Esophagus muscularis mucosa (tissue), 4 donors: ENCODE results near the gene TUBA3C. TPM values are rescaled to one million over a fixed set of nuclear protein-coding genes. Genes with fewer than 3 reads are reported as not detected.

ENCODE experiments used
- DNase-seq: peaks from one replicate; pipeline ENCODE4 v3.0.0-alpha.2; 2017; ENCODE audit errors: extremely low spot score
- H3K27ac ChIP-seq, 4 donors: fragments of 200-600 bp; sonication (generic); replicated peaks in 1 of 4; 1 replicate in 3 of 4; 2 replicates in 1 of 4; pipeline ENCODE4 v1.5.1; 2016 to 2019; ENCODE audit warnings: mild to moderate bottlenecking in 1 of 4
- H3K27me3 ChIP-seq, 4 donors: fragments of 200-600 bp; sonication (generic); one replicate each; pipeline versions ENCODE4 v1.5.1 to v1.6.0; 2016 to 2019
- H3K36me3 ChIP-seq, 4 donors: fragments of 200-600 bp; sonication (generic); one replicate each; pipeline ENCODE4 v1.5.1; 2016 to 2019
- H3K4me1 ChIP-seq, 4 donors: fragments of 200-600 bp; sonication (generic); one replicate each; pipeline ENCODE4 v1.5.1; 2016 to 2019
- H3K4me3 ChIP-seq, 4 donors: fragments of 200-600 bp; sonication (generic); 1 replicate in 2 of 4; 2 replicates in 2 of 4; pipeline ENCODE4 v1.5.1; 2016 to 2019; ENCODE audit warnings: mild to moderate bottlenecking in 4 of 4, moderate library complexity in 1 of 4
- H3K9me3 ChIP-seq, 4 donors: fragments of 200-600 bp; sonication (generic); 1 replicate in 3 of 4; 2 replicates in 1 of 4; pipeline ENCODE4 v1.5.1; 2016 to 2019
- CTCF ChIP-seq, 3 experiments: fragments of 200-600 bp in 2 of 3; fragments of 450-650 bp in 1 of 3; sonication (generic) in 2 of 3; IDR thresholded peaks; one replicate each; pipeline ENCODE4 v1.5.1; 2017 to 2019; ENCODE audit warnings: antibody characterized with exemption in 3 of 3, mild to moderate bottlenecking in 2 of 3, moderate library complexity in 1 of 3
- EP300 ChIP-seq: sonication (generic); formaldehyde crosslinking; IDR thresholded peaks from one replicate; pipeline ENCODE4 v1.6.1; 2017; ENCODE audit warnings: antibody characterized with exemption
- POLR2A ChIP-seq: fragments of 450-650 bp; IDR thresholded peaks from one replicate; pipeline ENCODE4 v1.6.1; 2017; ENCODE audit warnings: antibody characterized with exemption, moderate library complexity, mild to moderate bottlenecking, low read depth
- POLR2AphosphoS5 ChIP-seq, 2 donors: sonication (generic); formaldehyde crosslinking; IDR thresholded peaks; one replicate each; pipeline ENCODE4 v1.6.1; 2017; ENCODE audit warnings: antibody characterized with exemption in 2 of 2
- WGBS: methylation state at CpG from one replicate; pipeline ENCODE4 v1.1.5; 2018; 5-methylcytosine and 5-hydroxymethylcytosine counted together
- intact Hi-C: fragments of 100-400 bp; cut with DNase I; formaldehyde crosslinking; loops from one replicate; pipeline ENCODE4 v1.15.1; 2023
- total RNA-seq, 4 donors: library from RNA; depleted of rRNA; stranded (reverse); fragments of >200 nt; gene quantifications; one replicate each; pipeline versions ENCODE4 v1.1.0 to v1.2.1, GENCODE V29; 2016

TUBA3C gene
- total RNA-seq, 4 donors from 2014 or later = not detected

GRCh38 chr13:19161308-19161707 is 20.3 kb downstream of the TUBA3C start:
- no peak for DNase-seq
- Histone ChIP-seq H3K9me3 (peaks cover 0 to 11% (median 2%) of the 10 kb centered on the region in 4 donors), H3K4me1 (no peaks in the 10 kb centered on the region), H3K27me3 (no peaks in the 10 kb centered on the region), H3K27ac (no peak overlapping the region), H3K4me3 (no peak overlapping the region), H3K36me3 (no peaks in the 10 kb centered on the region)
- TF ChIP-seq POLR2A = no peak
- no peak for TF ChIP-seq POLR2AphosphoS5 (IDR thresholded peaks at IDR 0.05)
- TF ChIP-seq EP300 = no peak
- TF ChIP-seq CTCF (IDR thresholded peaks at IDR 0.05) = no peak
- intact Hi-C loops = no loop called here
- 81% methylated on average over 5 of the region's 5 CpGs for WGBS

GRCh38 chr13:19159761-19160420 is 21.7 kb downstream of the TUBA3C start:
- Histone ChIP-seq H3K36me3 (no peaks in the 10 kb centered on the region), H3K27ac (no peak overlapping the region), H3K9me3 (peaks cover 0 to 11% (median 2%) of the 10 kb centered on the region in 4 donors), H3K27me3 (no peaks in the 10 kb centered on the region), H3K4me1 (no peaks in the 10 kb centered on the region), H3K4me3 (no peak overlapping the region)
- DNase-seq = no peak
- TF ChIP-seq POLR2AphosphoS5 (IDR thresholded peaks at IDR 0.05) (no peak), CTCF (IDR thresholded peaks at IDR 0.05) (no peak), POLR2A (no peak), EP300 (no peak)
- 80% methylated on average over 2 of the region's 9 CpGs for WGBS
- intact Hi-C loops = no loop called here

- DNase-seq = no peak
- Histone ChIP-seq H3K9me3 (peaks cover 0 to 11% (median 2%) of the 10 kb centered on the region in 4 donors), H3K4me3 (no peak overlapping the region), H3K27me3 (no peaks in the 10 kb centered on the region), H3K36me3 (no peaks in the 10 kb centered on the region), H3K4me1 (no peaks in the 10 kb centered on the region), H3K27ac (no peak overlapping the region)
- intact Hi-C loops = no loop called here
- TF ChIP-seq EP300 (no peak), POLR2AphosphoS5 (IDR thresholded peaks at IDR 0.05) (no peak), POLR2A (no peak), CTCF (IDR thresholded peaks at IDR 0.05) (no peak)
- 71% methylated on average over 1 of the region's 2 CpGs for WGBS
These were observed 22.4 kb downstream of the TUBA3C start for GRCh38 chr13:19159181-19159580.

GRCh38 chr13:19158526-19159174 is 23.0 kb downstream of the TUBA3C start:
- Histone ChIP-seq H3K4me1 (no peaks in the 10 kb centered on the region), H3K36me3 (no peaks in the 10 kb centered on the region), H3K27ac (no peak overlapping the region), H3K9me3 (peaks cover 0 to 11% (median 0%) of the 10 kb centered on the region in 4 donors), H3K27me3 (no peaks in the 10 kb centered on the region), H3K4me3 (no peak overlapping the region)
- no peak for DNase-seq
- no peak for TF ChIP-seq EP300
- no peak for TF ChIP-seq POLR2AphosphoS5 (IDR thresholded peaks at IDR 0.05)
- no peak for TF ChIP-seq CTCF (IDR thresholded peaks at IDR 0.05)
- TF ChIP-seq POLR2A = no peak
- WGBS = 67% methylated on average over 8 of the region's 9 CpGs
- intact Hi-C loops = no loop called here
